Neural cell (in vitro differentiated cells): Measurements from ENCODE around the gene MBNL2. TPM values are rescaled to one million over a fixed set of nuclear protein-coding genes. Genes with fewer than 3 reads are reported as not detected.

ENCODE experiments used
- H2AFZ ChIP-seq: fragments of 200-600, 300-800 bp; sonication (generic), shearing (Covaris generic); 2 replicates; pipeline ENCODE4 v1.6.0; 2014; ENCODE audit warnings: low read depth, mild to moderate bottlenecking, antibody characterized with exemption, low read length, moderate library complexity
- H3F3A ChIP-seq: fragments of 200-600 bp; shearing (Covaris generic); 2 replicates; pipeline ENCODE4 v1.6.1; 2016; ENCODE audit warnings: mild to moderate bottlenecking, moderate library complexity, mixed read lengths, antibody characterized with exemption, low read length; ENCODE audit not compliant: insufficient read depth, poor library complexity, severe bottlenecking
- H3K27ac ChIP-seq: fragments of 200-600, 300-800 bp; sonication (generic), shearing (Covaris generic); 2 replicates; pipeline ENCODE4 v1.5.1; 2014; ENCODE audit warnings: mild to moderate bottlenecking, low read length, moderate library complexity
- H3K27me3 ChIP-seq: fragments of 300-800, 200-600 bp; sonication (generic), shearing (Covaris generic); 2 replicates; pipeline ENCODE4 v1.6.0; 2014; ENCODE audit warnings: mild to moderate bottlenecking, low read depth, low read length, moderate library complexity; ENCODE audit not compliant: insufficient read depth
- H3K36me3 ChIP-seq: fragments of 300-800, 200-600 bp; sonication (generic), shearing (Covaris generic); 2 replicates; pipeline ENCODE4 v1.5.1; 2014; ENCODE audit warnings: mild to moderate bottlenecking, antibody characterized with exemption, low read length, moderate library complexity; ENCODE audit not compliant: insufficient read depth
- H3K4me2 ChIP-seq: fragments of 300-800, 200-600 bp; sonication (generic), shearing (Covaris generic); 2 replicates; pipeline ENCODE4 v1.6.0; 2014; ENCODE audit warnings: mild to moderate bottlenecking, low read length
- H3K4me3 ChIP-seq: fragments of 300-800, 200-600 bp; sonication (generic), shearing (Covaris generic); 2 replicates; pipeline ENCODE4 v1.5.1; 2014; ENCODE audit warnings: mild to moderate bottlenecking, low read length, moderate library complexity
- H3K79me2 ChIP-seq: fragments of 200-600 bp; shearing (Covaris generic); replicated peaks from 2 replicates; pipeline ENCODE4 v1.6.0; 2014; ENCODE audit warnings: mild to moderate bottlenecking, low read length, moderate library complexity; ENCODE audit not compliant: insufficient read depth
- H3K9ac ChIP-seq: fragments of 300-800, 200-600 bp; sonication (generic), shearing (Covaris generic); 2 replicates; pipeline ENCODE4 v1.6.1; 2016; ENCODE audit warnings: mild to moderate bottlenecking, low read length, mixed read lengths
- H3K9me2 ChIP-seq: fragments of 200-600 bp; shearing (Covaris generic); 2 replicates; pipeline ENCODE4 v1.6.1; 2016; ENCODE audit warnings: mild to moderate bottlenecking, low read length, mixed read lengths; ENCODE audit not compliant: insufficient read depth
- H3K9me3 ChIP-seq: fragments of 200-600, 300-800 bp; sonication (generic), shearing (Covaris generic); 2 replicates; pipeline ENCODE4 v1.6.1; 2016; ENCODE audit warnings: mild to moderate bottlenecking, mixed run types, low read length, moderate library complexity, mixed read lengths
- H4K20me1 ChIP-seq: fragments of 200-600 bp; shearing (Covaris generic); 2 replicates; pipeline ENCODE4 v1.6.1; 2016; ENCODE audit warnings: mild to moderate bottlenecking, mixed run types; ENCODE audit not compliant: insufficient read depth
- CTCF ChIP-seq: fragments of 450-650 bp; IDR thresholded peaks from 2 replicates; pipeline ENCODE4 v1.5.1; 2014; ENCODE audit warnings: antibody characterized with exemption, mild to moderate bottlenecking, moderate library complexity; ENCODE audit not compliant: poor library complexity, severe bottlenecking
- EP300 ChIP-seq: fragments of 450-650 bp; conservative IDR thresholded peaks from 2 replicates; pipeline ENCODE4 v1.6.1; 2014; ENCODE audit warnings: antibody characterized with exemption, mild to moderate bottlenecking, moderate library complexity; ENCODE audit not compliant: poor library complexity, severe bottlenecking
- EZH2 ChIP-seq: fragments of 200-600, 300-800 bp; shearing (Covaris generic), sonication (generic); IDR thresholded peaks from 2 replicates; pipeline ENCODE4 v1.6.1; 2014; ENCODE audit warnings: antibody characterized with exemption, low read length, borderline replicate concordance, mild to moderate bottlenecking; ENCODE audit not compliant: insufficient read depth, poor library complexity, severe bottlenecking
- MXI1 ChIP-seq: fragments of 450-650 bp; conservative IDR thresholded peaks from 2 replicates; pipeline ENCODE4 v1.6.1; 2014; ENCODE audit warnings: antibody characterized with exemption, mild to moderate bottlenecking; ENCODE audit not compliant: poor library complexity, severe bottlenecking
- POLR2AphosphoS5 ChIP-seq: IDR thresholded peaks from 2 replicates; pipeline ENCODE4 v1.6.1; 2012
- RAD21 ChIP-seq: fragments of 450-650 bp; conservative IDR thresholded peaks from 2 replicates; pipeline ENCODE4 v1.6.1; 2014; ENCODE audit warnings: antibody characterized with exemption, mild to moderate bottlenecking, moderate library complexity
- REST ChIP-seq: IDR thresholded peaks from 2 replicates; pipeline ENCODE4 v1.6.1; 2012; ENCODE audit warnings: borderline replicate concordance
- SMC3 ChIP-seq: fragments of 450-650 bp; conservative IDR thresholded peaks from 2 replicates; pipeline ENCODE4 v1.6.1; 2014; ENCODE audit warnings: antibody characterized with exemption, mild to moderate bottlenecking, moderate library complexity; ENCODE audit not compliant: poor library complexity
- TAF1 ChIP-seq: IDR thresholded peaks from 2 replicates; pipeline ENCODE4 v1.6.1; 2012; ENCODE audit warnings: low read depth
- polyA plus RNA-seq: library from polyadenylated mRNA; depleted of rRNA; stranded (reverse); fragments of >200 nt; gene quantifications from 2 replicates; pipeline ENCODE4 v1.2.3, GENCODE V29; 2014

The MBNL2 gene
- polyA plus RNA-seq, 1 donor from 2014 or later: 4.3 TPM

GRCh38 chr13:97334690-97335089 lies 112.6 kb downstream of the MBNL2 start:
- TF ChIP-seq RAD21: no peak
- TF ChIP-seq REST: no peak
- no peak for TF ChIP-seq TAF1
- TF ChIP-seq POLR2AphosphoS5: no peak
- no peak for TF ChIP-seq CTCF
- no peak for TF ChIP-seq SMC3
- TF ChIP-seq MXI1: no peak
- no peak for TF ChIP-seq EP300
- no peak for TF ChIP-seq EZH2
- no peaks in the 10 kb centered on the region for H3K9me2 ChIP-seq
- H2AFZ ChIP-seq: no peak overlapping the region
- no peaks in the 10 kb centered on the region for H3K9me3 ChIP-seq
- H3K9ac ChIP-seq: no peak overlapping the region
- H3K36me3 ChIP-seq: no peaks in the 10 kb centered on the region
- no peaks in the 10 kb centered on the region for H3F3A ChIP-seq
- no peak overlapping the region for H3K27ac ChIP-seq
- no peaks in the 10 kb centered on the region for H3K79me2 ChIP-seq
- H3K27me3 ChIP-seq: no peaks in the 10 kb centered on the region
- H3K4me2 ChIP-seq: no peak overlapping the region
- no peaks in the 10 kb centered on the region for H4K20me1 ChIP-seq
- no peak overlapping the region for H3K4me3 ChIP-seq

GRCh38 chr13:97335488-97336134 lies 113.5 kb downstream of the MBNL2 start:
- Histone ChIP-seq H3K36me3 (no peaks in the 10 kb centered on the region), H3K27ac (no peak overlapping the region), H3K9me2 (no peaks in the 10 kb centered on the region), H3K27me3 (no peaks in the 10 kb centered on the region), H3K9me3 (no peaks in the 10 kb centered on the region), H3K4me3 (no peak overlapping the region), H3K79me2 (no peaks in the 10 kb centered on the region), H3F3A (no peaks in the 10 kb centered on the region), H3K9ac (no peak overlapping the region), H4K20me1 (no peaks in the 10 kb centered on the region), H3K4me2 (no peak overlapping the region), H2AFZ (no peak overlapping the region)
- TF ChIP-seq EZH2 (no peak), MXI1 (no peak), CTCF (no peak), POLR2AphosphoS5 (no peak)
